MCF 10A (cell line): ENCODE results near the gene CRTC2. TPM values are rescaled to one million over a fixed set of nuclear protein-coding genes. Genes with fewer than 3 reads are reported as not detected.

ENCODE experiments used
- BruUV-seq: library from RNA; stranded (reverse); fragments of 400-500 nt; replicated peaks from 2 replicates; lab custom pipeline; 2021; lab: Mats Ljungman, UMichigan
- CTCF ChIA-PET: fragments of 300-600 bp; sonication (Branson Sonifier 250); formaldehyde crosslinking; extraction: SDS; loops from one replicate; lab custom pipeline; 2021; ENCODE audit warnings: antibody characterized with exemption, inconsistent platforms; lab: Yijun Ruan, JAX
- POLR2A ChIA-PET: fragments of 300-600, 350-650 bp; sonication (Branson Sonifier 250); formaldehyde crosslinking; extraction: SDS; loops from one replicate; lab custom pipeline; 2020; ENCODE audit warnings: antibody characterized with exemption, inconsistent platforms; lab: Yijun Ruan, JAX
- DNase-seq: peaks from one replicate; pipeline ENCODE4 v3.0.0-alpha.2; 2018; ENCODE audit not compliant: unreplicated experiment
- H3K27ac Mint-ChIP-seq: one replicate; pipeline ENCODE4 v1.8.0; 2022; ENCODE audit warnings: mild to moderate bottlenecking, low read depth, mixed read lengths; ENCODE audit not compliant: unreplicated experiment
- H3K27me3 Mint-ChIP-seq: one replicate; pipeline ENCODE4 v1.8.0; 2022; ENCODE audit warnings: mixed read lengths; ENCODE audit not compliant: insufficient read depth, unreplicated experiment
- H3K36me3 Mint-ChIP-seq: one replicate; pipeline ENCODE4 v1.8.0; 2022; ENCODE audit warnings: mild to moderate bottlenecking, moderate library complexity, mixed read lengths; ENCODE audit not compliant: insufficient read depth, unreplicated experiment
- H3K4me1 Mint-ChIP-seq: one replicate; pipeline ENCODE4 v1.8.0; 2022; ENCODE audit warnings: mixed read lengths; ENCODE audit not compliant: insufficient read depth, unreplicated experiment
- H3K4me3 Mint-ChIP-seq: one replicate; pipeline ENCODE4 v1.8.0; 2022; ENCODE audit warnings: mild to moderate bottlenecking, moderate library complexity, mixed read lengths; ENCODE audit not compliant: unreplicated experiment
- H3K9me3 Mint-ChIP-seq: one replicate; pipeline ENCODE4 v1.8.0; 2022; ENCODE audit warnings: mixed read lengths; ENCODE audit not compliant: unreplicated experiment
- CTCF ChIP-seq: fragments of 200-600 bp; IDR thresholded peaks from one replicate; pipeline ENCODE4 v1.8.0; 2022; ENCODE audit warnings: antibody characterized with exemption, mild to moderate bottlenecking; ENCODE audit not compliant: unreplicated experiment
- intact Hi-C: fragments of 100-400 bp; cut with micrococcal nuclease; formaldehyde crosslinking; loops from 2 replicates; pipeline ENCODE4 v1.14.1; 2022
- total RNA-seq: library from RNA; stranded (reverse); gene quantifications from 2 replicates; pipeline ENCODE4 v1.2.3, GENCODE V29; 2022

CRTC2 gene
- total RNA-seq, 1 experiment from 2014 or later: 47.0 TPM

GRCh38 chr1:153928791-153929341 lies 29.5 kb downstream of the CRTC2 start:
- Mint-ChIP-seq H3K27ac (no peak overlapping the region), H3K4me3 (no peak overlapping the region), H3K27me3 (no peaks in the 10 kb centered on the region), H3K36me3 (peaks cover 38% of the 10 kb centered on the region), H3K9me3 (no peaks in the 10 kb centered on the region), H3K4me1 (peaks cover 2% of the 10 kb centered on the region)
- BruUV-seq: no TSS peak
- DNase-seq: no peak
- CTCF ChIA-PET: interaction anchor here (1.2 to 1.8 kb wide), 2 partner anchors 9 to 16 kb away, joined by 7 to 9 read pairs; no protein-coding TSS in a partner anchor
- no peak for TF ChIP-seq CTCF
- POLR2A ChIA-PET: interaction anchor here (1.0 to 3.7 kb wide), 5 partner anchors 10 to 57 kb away, joined by 3 to 9 read pairs (median 4); partner anchors contain the start of genes CRTC2, RAB13 and SLC39A1
- intact Hi-C loops: no loop called here

GRCh38 chr1:153928245-153928644 lies 30.2 kb downstream of the CRTC2 start:
- intact Hi-C loops: no loop called here
- Mint-ChIP-seq H3K27me3 (no peaks in the 10 kb centered on the region), H3K9me3 (no peaks in the 10 kb centered on the region), H3K36me3 (peaks cover 34% of the 10 kb centered on the region), H3K4me1 (peaks cover 5% of the 10 kb centered on the region), H3K4me3 (no peak overlapping the region), H3K27ac (no peak overlapping the region)
- TF ChIP-seq CTCF: no peak
- POLR2A ChIA-PET: interaction anchor here (0.7 to 3.7 kb wide), 6 partner anchors 11 to 201 kb away, joined by 3 to 9 read pairs (median 3); partner anchors contain the start of genes CRTC2, RAB13 and SLC39A1
- CTCF ChIA-PET: interaction anchor here (0.7 to 1.2 kb wide), 2 partner anchors 9 to 35 kb away, joined by 3 to 7 read pairs; partner anchors contain the start of gene SLC39A1
- BruUV-seq: no TSS peak
- DNase-seq: no peak

- no TSS peak for BruUV-seq
- Mint-ChIP-seq H3K27me3 (no peaks in the 10 kb centered on the region), H3K36me3 (peaks cover 22% of the 10 kb centered on the region), H3K9me3 (no peaks in the 10 kb centered on the region), H3K4me1 (peaks cover 9% of the 10 kb centered on the region), H3K27ac (no peak overlapping the region), H3K4me3 (no peak overlapping the region)
- no peak for DNase-seq
- CTCF ChIA-PET: interaction anchor here (1.1 kb wide), 1 partner anchor 20 kb away, joined by 6 read pairs; the partner anchor contains the start of gene DENND4B
- POLR2A ChIA-PET: interaction anchor here (7.5 to 7.8 kb wide), 2 partner anchors 19 to 36 kb away, joined by 98 to 117 read pairs; partner anchors contain the start of genes DENND4B and SLC39A1
- TF ChIP-seq CTCF: no peak
- intact Hi-C loops: no loop called here
Observed at GRCh38 chr1:153926405-153926804, 32.0 kb downstream of the CRTC2 start.
